Thymus (tissue), 11 donors: ENCODE data around the gene TBRG4. TPM values are rescaled to one million over a fixed set of nuclear protein-coding genes. Genes with fewer than 3 reads are reported as not detected.
"Not testable (repeated sequence)": the region's sequence is repeated elsewhere in the genome, so short reads cannot be mapped to it uniquely, and the experiment has no call there.

Experiments
- DNase-seq, 9 donors: peaks; one replicate each; pipeline ENCODE4 v3.0.0-alpha.2; 2013; ENCODE audit warnings: low spot score in 9 of 9, low read depth in 6 of 9, missing footprints in 1 of 9
- H3K27ac ChIP-seq, 2 donors: one replicate each; pipeline ENCODE4 v1.5.1; 2013; ENCODE audit warnings: control low read depth in 1 of 2, low read depth in 1 of 2, low read length in 1 of 2, mild to moderate bottlenecking in 1 of 2, moderate library complexity in 1 of 2
- H3K27me3 ChIP-seq, 2 donors: one replicate each; pipeline ENCODE4 v1.5.1; 2013; ENCODE audit warnings: low read length in 1 of 2; ENCODE audit not compliant: control insufficient read depth in 2 of 2, insufficient read depth in 1 of 2
- H3K36me3 ChIP-seq, 2 donors: one replicate each; pipeline ENCODE4 v1.5.1; 2013; ENCODE audit warnings: low read length in 1 of 2, mild to moderate bottlenecking in 1 of 2, moderate library complexity in 1 of 2; ENCODE audit not compliant: control insufficient read depth in 2 of 2, insufficient read depth in 2 of 2
- H3K4me1 ChIP-seq, 2 donors: one replicate each; pipeline ENCODE4 v1.5.1; 2013; ENCODE audit warnings: low read length in 2 of 2; ENCODE audit not compliant: control insufficient read depth in 2 of 2, insufficient read depth in 2 of 2
- H3K4me3 ChIP-seq, 2 donors: one replicate each; pipeline ENCODE4 v1.5.1; 2013; ENCODE audit warnings: low read length in 2 of 2, control low read depth in 1 of 2, mild to moderate bottlenecking in 1 of 2
- H3K9me3 ChIP-seq, 2 donors: one replicate each; pipeline ENCODE4 v1.5.1; 2013; ENCODE audit warnings: low read length in 1 of 2, mild to moderate bottlenecking in 1 of 2; ENCODE audit not compliant: control insufficient read depth in 2 of 2, insufficient read depth in 1 of 2
- WGBS: extraction: QIAGEN DNeasy Blood & Tissue Kit; methylation state at CpG from one replicate; pipeline ENCODE4 v1.1.7; 2013; 5-methylcytosine and 5-hydroxymethylcytosine counted together
- polyA plus RNA-seq: library from polyadenylated mRNA; stranded (reverse); fragments of 200-250 nt; gene quantifications from one replicate; pipeline ENCODE4 v1.2.3, GENCODE V29; 2013
- total RNA-seq: library from RNA; stranded (reverse); fragments of 120-200 nt; gene quantifications from one replicate; pipeline ENCODE4 v1.2.4, GENCODE V29; 2013
- donor health status: healthy.

The TBRG4 gene
- total and polyA plus RNA-seq, 2 donors, result 54.2 to 57.7 TPM

- Histone ChIP-seq H3K27me3 (peaks cover 19 to 48% of the 10 kb centered on the region in 2 donors), H3K27ac (no peak overlapping the region)
- no peak for DNase-seq
Measured at GRCh38 chr7:45156516-45157272, 45.2 kb upstream of the TBRG4 start.

GRCh38 chr7:45155941-45156340 lies 44.4 kb upstream of the TBRG4 start:
- no peak overlapping the region for H3K27ac ChIP-seq
- H3K4me1 ChIP-seq, result peaks cover 0 to 3% of the 10 kb centered on the region in 2 donors
- H3K9me3 ChIP-seq, result no peaks in the 10 kb centered on the region
- H3K4me3 ChIP-seq, result no peak overlapping the region
- peaks cover 19 to 47% of the 10 kb centered on the region in 2 donors for H3K27me3 ChIP-seq
- no peaks in the 10 kb centered on the region for H3K36me3 ChIP-seq
- 92% methylated on average over 4 of the region's 4 CpGs for WGBS
- no peak for DNase-seq

More at GRCh38 chr7:45156516-45157272, 45.2 kb upstream of the TBRG4 start:
- Histone ChIP-seq H3K9me3 (no peaks in the 10 kb centered on the region), H3K4me1 (peaks cover 0 to 3% of the 10 kb centered on the region in 2 donors), H3K36me3 (no peaks in the 10 kb centered on the region), H3K4me3 (no peak overlapping the region)
- WGBS, result 93% methylated on average over 8 of the region's 8 CpGs

GRCh38 chr7:45155357-45155900 lies 43.9 kb upstream of the TBRG4 start:
- DNase-seq, result no peak
- H3K36me3 ChIP-seq, result no peaks in the 10 kb centered on the region
- H3K4me3 ChIP-seq, result no peak overlapping the region
- WGBS, result 98% methylated on average over 9 of the region's 9 CpGs
- H3K27me3 ChIP-seq, result peaks cover 19 to 46% of the 10 kb centered on the region in 2 donors
- H3K4me1 ChIP-seq, result peaks cover 0 to 3% of the 10 kb centered on the region in 2 donors
- no peaks in the 10 kb centered on the region for H3K9me3 ChIP-seq
- H3K27ac ChIP-seq, result no peak overlapping the region

GRCh38 chr7:45153861-45154260 lies 42.4 kb upstream of the TBRG4 start:
- H3K27ac ChIP-seq, H3K4me3 ChIP-seq, H3K9me3 ChIP-seq, H3K36me3 ChIP-seq, H3K4me1 ChIP-seq, DNase-seq: not testable (repeated sequence)
- 96% methylated on average over 8 of the region's 8 CpGs for WGBS
- H3K27me3 ChIP-seq, result peaks cover 19 to 38% of the 10 kb centered on the region in 2 donors

- no peaks in the 10 kb centered on the region for H3K9me3 ChIP-seq
- DNase-seq, result no peak
- H3K27me3 ChIP-seq, result peaks cover 17 to 35% of the 10 kb centered on the region in 2 donors
- no peak overlapping the region for H3K27ac ChIP-seq
- 55% methylated on average over 3 of the region's 3 CpGs for WGBS
- H3K36me3 ChIP-seq, result no peaks in the 10 kb centered on the region
- H3K4me1 ChIP-seq, result peaks cover 0 to 3% of the 10 kb centered on the region in 2 donors
- no peak overlapping the region for H3K4me3 ChIP-seq
Measured at GRCh38 chr7:45153233-45153632, 41.7 kb upstream of the TBRG4 start.

- H3K27me3 ChIP-seq, result peaks cover 4 to 31% of the 10 kb centered on the region in 2 donors
- H3K9me3 ChIP-seq, result no peaks in the 10 kb centered on the region
- H3K4me1 ChIP-seq, result peaks cover 0 to 3% of the 10 kb centered on the region in 2 donors
- no peaks in the 10 kb centered on the region for H3K36me3 ChIP-seq
- no peak for DNase-seq
- H3K4me3 ChIP-seq, result no peak overlapping the region
- H3K27ac ChIP-seq, result no peak overlapping the region
- 77% methylated on average over 3 of the region's 3 CpGs for WGBS
Measured at GRCh38 chr7:45151967-45152366, 40.5 kb upstream of the TBRG4 start.

GRCh38 chr7:45151131-45151684 lies 39.7 kb upstream of the TBRG4 start:
- 94% methylated on average over 9 of the region's 9 CpGs for WGBS
- Histone ChIP-seq H3K27ac (no peak overlapping the region), H3K9me3 (no peaks in the 10 kb centered on the region), H3K27me3 (peaks cover 0 to 24% of the 10 kb centered on the region in 2 donors), H3K4me1 (peaks cover 0 to 3% of the 10 kb centered on the region in 2 donors), H3K4me3 (no peak overlapping the region), H3K36me3 (no peaks in the 10 kb centered on the region)
- no peak for DNase-seq

GRCh38 chr7:45150199-45150598 lies 38.7 kb upstream of the TBRG4 start:
- Histone ChIP-seq H3K9me3 (no peaks in the 10 kb centered on the region), H3K27ac (no peak overlapping the region), H3K4me1 (peaks cover 0 to 3% of the 10 kb centered on the region in 2 donors), H3K4me3 (no peak overlapping the region), H3K27me3 (peaks cover 0 to 19% of the 10 kb centered on the region in 2 donors), H3K36me3 (no peaks in the 10 kb centered on the region)
- 94% methylated on average over 11 of the region's 11 CpGs for WGBS
- no peak for DNase-seq

- Histone ChIP-seq H3K27me3 (peaks cover 0 to 19% of the 10 kb centered on the region in 2 donors), H3K36me3 (no peaks in the 10 kb centered on the region), H3K4me1 (peaks cover 0 to 3% of the 10 kb centered on the region in 2 donors), H3K27ac (no peak overlapping the region), H3K4me3 (no peak overlapping the region), H3K9me3 (no peaks in the 10 kb centered on the region)
- 74% methylated on average over 5 of the region's 5 CpGs for WGBS
- DNase-seq, result no peak
Measured at GRCh38 chr7:45149606-45150005, 38.1 kb upstream of the TBRG4 start.
